VCaP (cell line): ENCODE data around the gene DTNA.

ENCODE experiments used
- H3K27ac ChIP-seq: fragments of 450-650 bp; 2 replicates; pipeline ENCODE4 v1.5.1; 2017
- CTCF ChIP-seq: fragments of 450-650 bp; conservative IDR thresholded peaks from 2 replicates; pipeline ENCODE4 v1.5.1; 2017; ENCODE audit warnings: mild to moderate bottlenecking, moderate library complexity

The DTNA gene

GRCh38 chr18:34752056-34752455 is 42.0 kb downstream of the DTNA start:
- no peak overlapping the region for H3K27ac ChIP-seq
- TF ChIP-seq CTCF: no peak

- H3K27ac ChIP-seq: no peak overlapping the region
- no peak for TF ChIP-seq CTCF
These were observed 44.2 kb downstream of the DTNA start for GRCh38 chr18:34754300-34754699.

GRCh38 chr18:34757666-34758065 is 47.6 kb downstream of the DTNA start:
- TF ChIP-seq CTCF: no peak
- no peak overlapping the region for H3K27ac ChIP-seq

GRCh38 chr18:34758378-34758948 is 48.4 kb downstream of the DTNA start:
- no peak for TF ChIP-seq CTCF
- H3K27ac ChIP-seq: no peak overlapping the region

- TF ChIP-seq CTCF: no peak
These were observed 50.3 kb downstream of the DTNA start for GRCh38 chr18:34760444-34760843.

GRCh38 chr18:34764451-34764850 is 54.4 kb downstream of the DTNA start:
- peak overlapping the region; percentile 48 for H3K27ac ChIP-seq
- TF ChIP-seq CTCF: no peak

More at GRCh38 chr18:34760444-34760843, 50.3 kb downstream of the DTNA start:
- no peak overlapping the region for H3K27ac ChIP-seq

GRCh38 chr18:34767601-34768027 is 57.5 kb downstream of the DTNA start:
- no peak for TF ChIP-seq CTCF
- no peak overlapping the region for H3K27ac ChIP-seq
